H9 (cell line): ENCODE results near the gene HLA-DQA1. TPM values are rescaled to one million over a fixed set of nuclear protein-coding genes. Genes with fewer than 3 reads are reported as not detected.

ENCODE experiments used
- DNase-seq: peaks from one replicate; pipeline ENCODE4 v3.0.0-alpha.2; 2017
- H2AFZ ChIP-seq: one replicate; pipeline ENCODE4 v1.6.1; 2013; ENCODE audit warnings: mild to moderate bottlenecking, low read length, control low read depth, moderate library complexity
- H2AK5ac ChIP-seq: 2 replicates; pipeline ENCODE4 v1.6.1; 2013; ENCODE audit warnings: low read length, control low read depth, mixed read lengths; ENCODE audit not compliant: insufficient read length
- H2BK120ac ChIP-seq: one replicate; pipeline ENCODE4 v1.6.1; 2013; ENCODE audit warnings: low read depth, mild to moderate bottlenecking, low read length, control low read depth, inconsistent platforms; ENCODE audit not compliant: poor library complexity, severe bottlenecking
- H2BK12ac ChIP-seq: 2 replicates; pipeline ENCODE4 v1.6.1; 2013; ENCODE audit warnings: low read length, control low read depth, mixed read lengths, low read depth; ENCODE audit not compliant: insufficient read length
- H2BK15ac ChIP-seq: 2 replicates; pipeline ENCODE4 v1.6.1; 2013; ENCODE audit warnings: low read depth, low read length, control low read depth
- H2BK20ac ChIP-seq: one replicate; pipeline ENCODE4 v1.6.1; 2013; ENCODE audit warnings: low read depth, mild to moderate bottlenecking, low read length, control low read depth, inconsistent platforms; ENCODE audit not compliant: poor library complexity, severe bottlenecking
- H2BK5ac ChIP-seq: 2 replicates; pipeline ENCODE4 v1.6.1; 2013; ENCODE audit warnings: low read length, control low read depth, mixed read lengths; ENCODE audit not compliant: insufficient read length
- H3K14ac ChIP-seq: 2 replicates; pipeline ENCODE4 v1.6.1; 2013; ENCODE audit warnings: low read length, control low read depth; ENCODE audit not compliant: insufficient read depth
- H3K18ac ChIP-seq: 2 replicates; pipeline ENCODE4 v1.6.1; 2013; ENCODE audit warnings: low read depth, mild to moderate bottlenecking, mixed read lengths, low read length, control low read depth; ENCODE audit not compliant: insufficient read length
- H3K23ac ChIP-seq: 2 replicates; pipeline ENCODE4 v1.6.1; 2013; ENCODE audit warnings: low read length, control low read depth, mixed read lengths, low read depth; ENCODE audit not compliant: insufficient read length
- H3K23me2 ChIP-seq: 2 replicates; pipeline ENCODE4 v1.6.1; 2013; ENCODE audit warnings: low read depth, mild to moderate bottlenecking, mixed read lengths, low read length, control low read depth; ENCODE audit not compliant: insufficient read length, poor library complexity, severe bottlenecking
- H3K27ac ChIP-seq: 2 replicates; pipeline ENCODE4 v1.5.1; 2013; ENCODE audit warnings: low read length, control low read depth, mixed read lengths, low read depth; ENCODE audit not compliant: insufficient read length
- H3K27me3 ChIP-seq: 2 replicates; pipeline ENCODE4 v1.6.1; 2013; ENCODE audit warnings: low read length, control low read depth, inconsistent platforms; ENCODE audit not compliant: insufficient read depth
- H3K4ac ChIP-seq: 2 replicates; pipeline ENCODE4 v1.6.1; 2013; ENCODE audit warnings: low read depth, mild to moderate bottlenecking, control low read depth, inconsistent platforms, low read length, moderate library complexity
- H3K4me1 ChIP-seq: 2 replicates; pipeline ENCODE4 v1.6.1; 2013; ENCODE audit warnings: low read length, control low read depth, inconsistent platforms; ENCODE audit not compliant: insufficient read depth
- H3K4me2 ChIP-seq: 2 replicates; pipeline ENCODE4 v1.6.1; 2013; ENCODE audit warnings: low read length, control low read depth, mixed read lengths; ENCODE audit not compliant: insufficient read length, insufficient read depth
- H3K56ac ChIP-seq: 2 replicates; pipeline ENCODE4 v1.6.1; 2013; ENCODE audit warnings: low read depth, mild to moderate bottlenecking, mixed read lengths, low read length, control low read depth; ENCODE audit not compliant: insufficient read length
- H3K79me1 ChIP-seq: 2 replicates; pipeline ENCODE4 v1.6.1; 2013; ENCODE audit warnings: low read depth, mild to moderate bottlenecking, moderate library complexity, low read length, control low read depth, inconsistent platforms; ENCODE audit not compliant: insufficient read depth, poor library complexity, severe bottlenecking
- H3K79me2 ChIP-seq: 2 replicates; pipeline ENCODE4 v1.6.1; 2013; ENCODE audit warnings: low read length, control low read depth, inconsistent platforms; ENCODE audit not compliant: insufficient read depth
- H3K9ac ChIP-seq: 2 replicates; pipeline ENCODE4 v1.6.1; 2013; ENCODE audit warnings: low read length, control low read depth, mixed read lengths; ENCODE audit not compliant: insufficient read length; ENCODE audit errors: extremely low read depth
- H3K9me3 ChIP-seq: one replicate; pipeline ENCODE4 v1.6.1; 2013; ENCODE audit warnings: low read depth, low read length, inconsistent platforms; ENCODE audit not compliant: control insufficient read depth
- H3T11ph ChIP-seq: one replicate; pipeline ENCODE4 v1.6.1; 2013; ENCODE audit warnings: mild to moderate bottlenecking, low read length, control low read depth, inconsistent platforms
- H4K20me1 ChIP-seq: one replicate; pipeline ENCODE4 v1.6.1; 2013; ENCODE audit not compliant: control insufficient read depth, insufficient read length, insufficient read depth
- H4K5ac ChIP-seq: 2 replicates; pipeline ENCODE4 v1.6.1; 2013; ENCODE audit warnings: low read depth, mild to moderate bottlenecking, mixed read lengths, low read length, control low read depth; ENCODE audit not compliant: insufficient read length
- H4K8ac ChIP-seq: replicated peaks from 2 replicates; pipeline ENCODE4 v1.6.1; 2013; ENCODE audit warnings: low read length, control low read depth, mixed read lengths, low read depth; ENCODE audit not compliant: insufficient read length
- H4K91ac ChIP-seq: 2 replicates; pipeline ENCODE4 v1.6.1; 2013; ENCODE audit warnings: low read depth, mild to moderate bottlenecking, moderate library complexity, mixed read lengths, low read length, control low read depth; ENCODE audit not compliant: insufficient read length
- H3K27ac Mint-ChIP-seq, 3 experiments: 2 replicates in 2 of 3; 3 replicates in 1 of 3; pipeline ENCODE4 v1.8.0; 2020 to 2021; ENCODE audit warnings: mixed read lengths in 3 of 3, mild to moderate bottlenecking in 1 of 3, moderate library complexity in 1 of 3
- H3K27me3 Mint-ChIP-seq: 2 replicates; pipeline ENCODE4 v1.8.0; 2021; ENCODE audit warnings: low read depth, mild to moderate bottlenecking, moderate library complexity, mixed read lengths
- H3K36me3 Mint-ChIP-seq, 3 experiments: 2 replicates in 2 of 3; 3 replicates in 1 of 3; pipeline ENCODE4 v1.8.0; 2020 to 2021; ENCODE audit warnings: low read depth in 3 of 3, mixed read lengths in 3 of 3; ENCODE audit not compliant: insufficient read depth in 1 of 3
- H3K4me1 Mint-ChIP-seq, 2 experiments: 2 replicates each; pipeline ENCODE4 v1.8.0; 2020; ENCODE audit warnings: mixed read lengths in 2 of 2
- H3K4me3 Mint-ChIP-seq, 2 experiments: 2 replicates in 1 of 2; 3 replicates in 1 of 2; pipeline ENCODE4 v1.8.0; 2020 to 2021; ENCODE audit warnings: mild to moderate bottlenecking in 2 of 2, mixed read lengths in 2 of 2, moderate library complexity in 1 of 2
- H3K9me3 Mint-ChIP-seq, 2 experiments: 2 replicates in 1 of 2; 3 replicates in 1 of 2; pipeline ENCODE4 v1.8.0; 2020; ENCODE audit warnings: mild to moderate bottlenecking in 2 of 2, mixed read lengths in 2 of 2, moderate library complexity in 1 of 2
- CTCF ChIP-seq: fragments of 200-600 bp; sonication (generic); conservative IDR thresholded peaks from 3 replicates; pipeline ENCODE4 v1.8.0; 2021; ENCODE audit warnings: antibody characterized with exemption, mild to moderate bottlenecking
- WGBS: extraction: QIAGEN DNeasy Blood & Tissue Kit; methylation state at CpG from one replicate; pipeline ENCODE4 v1.1.7; 2013; ENCODE audit warnings: missing lambda C conversion rate, low lambda C conversion rate, mixed read lengths; ENCODE audit not compliant: insufficient read length; ENCODE audit errors: extremely low coverage; 5-methylcytosine and 5-hydroxymethylcytosine counted together
- total RNA-seq: library from RNA; stranded (reverse); gene quantifications from 2 replicates; pipeline ENCODE4 v1.2.1, GENCODE V29; 2021

HLA-DQA1 gene
- total RNA-seq, 1 experiment from 2014 or later: 1.7 TPM

- TF ChIP-seq CTCF: peak; percentile 69
- no peaks in the 10 kb centered on the region for H3K23me2 ChIP-seq
Observed at GRCh38 chr6:32608362-32608761, 28.8 kb upstream of the HLA-DQA1 start.

More at GRCh38 chr6:32608362-32608761, 28.8 kb upstream of the HLA-DQA1 start:
- Histone ChIP-seq H2BK5ac (no peak overlapping the region), H3K14ac (no peak overlapping the region), H2AK5ac (no peak overlapping the region), H3K27me3 (no peaks in the 10 kb centered on the region), H3K9me3 (no peaks in the 10 kb centered on the region), H3K79me2 (no peaks in the 10 kb centered on the region), H2BK120ac (no peak overlapping the region), H3K23ac (no peak overlapping the region), H3K9ac (no peak overlapping the region), H2BK20ac (no peak overlapping the region), H4K20me1 (no peaks in the 10 kb centered on the region), H2BK12ac (no peak overlapping the region), H2AFZ (no peak overlapping the region), H3T11ph (no peak overlapping the region), H3K4ac (no peak overlapping the region), H3K4me1 (peaks cover 2% of the 10 kb centered on the region; the same call in 1 of the 2 replicates), H3K18ac (no peak overlapping the region), H4K5ac (no peak overlapping the region), H3K4me2 (no peak overlapping the region), H4K8ac (no peak overlapping the region), H3K56ac (no peak overlapping the region), H2BK15ac (no peak overlapping the region), H3K79me1 (no peaks in the 10 kb centered on the region), H3K27ac (no peak overlapping the region), H4K91ac (no peak overlapping the region)
- no peak for DNase-seq
- no CpG with 5 or more reads among the region's 3 CpGs for WGBS
- H3K4me1 Mint-ChIP-seq: peaks cover 6 to 15% of the 10 kb centered on the region in 2 experiments
- no peaks in the 10 kb centered on the region for H3K27me3 Mint-ChIP-seq
- no peaks in the 10 kb centered on the region for H3K36me3 Mint-ChIP-seq
- H3K9me3 Mint-ChIP-seq: no peaks in the 10 kb centered on the region
- no peak overlapping the region for H3K4me3 Mint-ChIP-seq
- no peak overlapping the region for H3K27ac Mint-ChIP-seq
